ENCODE measurements around the gene SLC35F1.

DNA sequence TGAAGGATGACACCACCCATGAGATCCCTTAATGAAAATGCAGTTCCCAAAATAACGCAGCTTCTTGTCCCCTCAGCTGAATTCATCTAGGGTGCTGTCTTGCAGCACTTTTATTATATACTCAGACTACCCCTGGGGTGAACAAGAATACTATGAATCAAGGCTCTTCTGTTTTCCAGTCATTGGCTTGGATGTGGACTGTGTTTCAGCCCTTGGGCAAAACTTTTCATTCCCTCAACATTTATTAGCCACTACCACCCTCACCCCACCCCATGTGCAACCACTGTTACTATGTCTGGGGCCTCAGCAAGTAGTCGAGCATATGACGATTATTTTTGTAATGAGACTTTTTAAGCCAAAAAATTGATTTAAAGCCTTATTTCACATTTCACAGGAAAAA, 321.8 kb downstream of the SLC35F1 start:
- TF ChIP-seq, protein P1, sequence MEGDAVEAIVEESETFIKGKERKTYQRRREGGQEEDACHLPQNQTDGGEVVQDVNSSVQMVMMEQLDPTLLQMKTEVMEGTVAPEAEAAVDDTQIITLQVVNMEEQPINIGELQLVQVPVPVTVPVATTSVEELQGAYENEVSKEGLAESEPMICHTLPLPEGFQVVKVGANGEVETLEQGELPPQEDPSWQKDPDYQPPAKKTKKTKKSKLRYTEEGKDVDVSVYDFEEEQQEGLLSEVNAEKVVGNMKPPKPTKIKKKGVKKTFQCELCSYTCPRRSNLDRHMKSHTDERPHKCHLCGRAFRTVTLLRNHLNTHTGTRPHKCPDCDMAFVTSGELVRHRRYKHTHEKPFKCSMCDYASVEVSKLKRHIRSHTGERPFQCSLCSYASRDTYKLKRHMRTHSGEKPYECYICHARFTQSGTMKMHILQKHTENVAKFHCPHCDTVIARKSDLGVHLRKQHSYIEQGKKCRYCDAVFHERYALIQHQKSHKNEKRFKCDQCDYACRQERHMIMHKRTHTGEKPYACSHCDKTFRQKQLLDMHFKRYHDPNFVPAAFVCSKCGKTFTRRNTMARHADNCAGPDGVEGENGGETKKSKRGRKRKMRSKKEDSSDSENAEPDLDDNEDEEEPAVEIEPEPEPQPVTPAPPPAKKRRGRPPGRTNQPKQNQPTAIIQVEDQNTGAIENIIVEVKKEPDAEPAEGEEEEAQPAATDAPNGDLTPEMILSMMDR (IDR thresholded peaks at IDR 0.05; ENCODE audit: low read depth, low read length, missing input control): no peak
- no peak for TF ChIP-seq MAX (IDR thresholded peaks at IDR 0.05)
- no peak for TF ChIP-seq JUND (IDR thresholded peaks at IDR 0.05)
- no peak for TF ChIP-seq GABPA (IDR thresholded peaks at IDR 0.05 in 1 of 2, conservative IDR thresholded peaks at IDR 0.05 in 1 of 2)
- no peak for TF ChIP-seq TAF1 (conservative IDR thresholded peaks at IDR 0.05)
- no peak for TF ChIP-seq SP1 (IDR thresholded peaks at IDR 0.05)
- TF ChIP-seq, protein P2, sequence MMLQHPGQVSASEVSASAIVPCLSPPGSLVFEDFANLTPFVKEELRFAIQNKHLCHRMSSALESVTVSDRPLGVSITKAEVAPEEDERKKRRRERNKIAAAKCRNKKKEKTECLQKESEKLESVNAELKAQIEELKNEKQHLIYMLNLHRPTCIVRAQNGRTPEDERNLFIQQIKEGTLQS (IDR thresholded peaks at IDR 0.05): no peak
- TF ChIP-seq, protein P3, sequence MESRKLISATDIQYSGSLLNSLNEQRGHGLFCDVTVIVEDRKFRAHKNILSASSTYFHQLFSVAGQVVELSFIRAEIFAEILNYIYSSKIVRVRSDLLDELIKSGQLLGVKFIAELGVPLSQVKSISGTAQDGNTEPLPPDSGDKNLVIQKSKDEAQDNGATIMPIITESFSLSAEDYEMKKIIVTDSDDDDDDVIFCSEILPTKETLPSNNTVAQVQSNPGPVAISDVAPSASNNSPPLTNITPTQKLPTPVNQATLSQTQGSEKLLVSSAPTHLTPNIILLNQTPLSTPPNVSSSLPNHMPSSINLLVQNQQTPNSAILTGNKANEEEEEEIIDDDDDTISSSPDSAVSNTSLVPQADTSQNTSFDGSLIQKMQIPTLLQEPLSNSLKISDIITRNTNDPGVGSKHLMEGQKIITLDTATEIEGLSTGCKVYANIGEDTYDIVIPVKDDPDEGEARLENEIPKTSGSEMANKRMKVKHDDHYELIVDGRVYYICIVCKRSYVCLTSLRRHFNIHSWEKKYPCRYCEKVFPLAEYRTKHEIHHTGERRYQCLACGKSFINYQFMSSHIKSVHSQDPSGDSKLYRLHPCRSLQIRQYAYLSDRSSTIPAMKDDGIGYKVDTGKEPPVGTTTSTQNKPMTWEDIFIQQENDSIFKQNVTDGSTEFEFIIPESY (IDR thresholded peaks at IDR 0.05): no peak
- no peak for TF ChIP-seq REST (IDR thresholded peaks at IDR 0.05)
- TF ChIP-seq HNF4G (IDR thresholded peaks at IDR 0.05): no peak

Data from liver (tissue), 3 donors.